Stomach smooth muscle (tissue), 2 donors: ENCODE data around the gene ATP13A1.

Experiments used
- H3K27ac ChIP-seq: one replicate; pipeline ENCODE4 v1.7.0; 2013; ENCODE audit warnings: mild to moderate bottlenecking, low read length, inconsistent platforms
- H3K27me3 ChIP-seq, 2 donors: one replicate each; pipeline ENCODE4 v1.7.0; 2013; ENCODE audit warnings: low read length in 2 of 2; ENCODE audit not compliant: insufficient read depth in 2 of 2, control insufficient read depth in 1 of 2
- H3K36me3 ChIP-seq, 2 donors: one replicate each; pipeline ENCODE4 v1.7.0; 2013; ENCODE audit warnings: low read length in 2 of 2; ENCODE audit not compliant: control insufficient read depth in 2 of 2, insufficient read depth in 2 of 2
- H3K4me1 ChIP-seq: one replicate; pipeline ENCODE4 v1.7.0; 2013; ENCODE audit warnings: low read length; ENCODE audit not compliant: control insufficient read depth, insufficient read depth
- H3K4me3 ChIP-seq, 2 donors: one replicate each; pipeline ENCODE4 v1.7.0; 2013; ENCODE audit warnings: low read length in 2 of 2
- H3K9ac ChIP-seq, 2 donors: one replicate each; pipeline ENCODE4 v1.7.0; 2013; ENCODE audit warnings: low read length in 2 of 2, mild to moderate bottlenecking in 1 of 2
- H3K9me3 ChIP-seq, 2 donors: one replicate each; pipeline ENCODE4 v1.7.0; 2013; ENCODE audit warnings: low read length in 2 of 2; ENCODE audit not compliant: control insufficient read depth in 2 of 2
- donor health status: healthy.
- donor health status: Pancreatic carcinoma.

Gene ATP13A1

GRCh38 chr19:19653597-19654147, 9.8 kb downstream of the ATP13A1 start:
- H3K27ac ChIP-seq = no peak overlapping the region
- no peaks in the 10 kb centered on the region for H3K4me1 ChIP-seq
- no peak overlapping the region for H3K9ac ChIP-seq
- H3K4me3 ChIP-seq = no peak overlapping the region
- H3K9me3 ChIP-seq = no peaks in the 10 kb centered on the region
- H3K36me3 ChIP-seq = peaks cover 75 to 77% of the 10 kb centered on the region in 2 donors
- no peaks in the 10 kb centered on the region for H3K27me3 ChIP-seq

GRCh38 chr19:19652482-19653295, 10.8 kb downstream of the ATP13A1 start:
- no peaks in the 10 kb centered on the region for H3K27me3 ChIP-seq
- no peak overlapping the region for H3K9ac ChIP-seq
- H3K4me1 ChIP-seq = no peaks in the 10 kb centered on the region
- peaks cover 70 to 71% of the 10 kb centered on the region in 2 donors for H3K36me3 ChIP-seq
- H3K4me3 ChIP-seq = no peak overlapping the region
- no peak overlapping the region for H3K27ac ChIP-seq
- no peaks in the 10 kb centered on the region for H3K9me3 ChIP-seq

GRCh38 chr19:19651076-19651475, 12.4 kb downstream of the ATP13A1 start:
- H3K27ac ChIP-seq = no peak overlapping the region
- H3K27me3 ChIP-seq = no peaks in the 10 kb centered on the region
- H3K36me3 ChIP-seq = peaks cover 64% of the 10 kb centered on the region in 2 donors
- H3K9me3 ChIP-seq = no peaks in the 10 kb centered on the region
- no peak overlapping the region for H3K9ac ChIP-seq
- H3K4me1 ChIP-seq = no peaks in the 10 kb centered on the region
- H3K4me3 ChIP-seq = no peak overlapping the region

- Histone ChIP-seq H3K4me1 (no peaks in the 10 kb centered on the region), H3K9me3 (no peaks in the 10 kb centered on the region), H3K9ac (no peak overlapping the region), H3K36me3 (peaks cover 57 to 61% of the 10 kb centered on the region in 2 donors), H3K27ac (no peak overlapping the region), H3K27me3 (no peaks in the 10 kb centered on the region), H3K4me3 (no peak overlapping the region)
These were observed 13.1 kb downstream of the ATP13A1 start for GRCh38 chr19:19650331-19650730.

GRCh38 chr19:19649580-19649995, 13.9 kb downstream of the ATP13A1 start:
- Histone ChIP-seq H3K4me3 (no peak overlapping the region), H3K4me1 (no peaks in the 10 kb centered on the region), H3K27ac (no peak overlapping the region), H3K9me3 (no peaks in the 10 kb centered on the region), H3K36me3 (peaks cover 49 to 55% of the 10 kb centered on the region in 2 donors), H3K9ac (no peak overlapping the region), H3K27me3 (no peaks in the 10 kb centered on the region)

- no peaks in the 10 kb centered on the region for H3K27me3 ChIP-seq
- no peak overlapping the region for H3K27ac ChIP-seq
- no peaks in the 10 kb centered on the region for H3K9me3 ChIP-seq
- H3K9ac ChIP-seq = no peak overlapping the region
- H3K4me1 ChIP-seq = no peaks in the 10 kb centered on the region
- H3K36me3 ChIP-seq = peaks cover 45 to 51% of the 10 kb centered on the region in 2 donors
- H3K4me3 ChIP-seq = no peak overlapping the region
These were observed 14.3 kb downstream of the ATP13A1 start for GRCh38 chr19:19649155-19649554.

GRCh38 chr19:19647037-19647835, 16.2 kb downstream of the ATP13A1 start:
- no peak overlapping the region for H3K4me3 ChIP-seq
- H3K27me3 ChIP-seq = peaks cover 0 to 6% of the 10 kb centered on the region in 2 donors
- no peaks in the 10 kb centered on the region for H3K9me3 ChIP-seq
- H3K36me3 ChIP-seq = peaks cover 31 to 38% of the 10 kb centered on the region in 2 donors
- H3K9ac ChIP-seq = no peak overlapping the region
- H3K27ac ChIP-seq = no peak overlapping the region
- H3K4me1 ChIP-seq = peaks cover 14% of the 10 kb centered on the region

- H3K4me1 ChIP-seq = peaks cover 14% of the 10 kb centered on the region
- H3K4me3 ChIP-seq = no peak overlapping the region
- H3K9ac ChIP-seq = no peak overlapping the region
- H3K9me3 ChIP-seq = no peaks in the 10 kb centered on the region
- peaks cover 13 to 23% of the 10 kb centered on the region in 2 donors for H3K36me3 ChIP-seq
- H3K27me3 ChIP-seq = peaks cover 0 to 6% of the 10 kb centered on the region in 2 donors
- H3K27ac ChIP-seq = no peak overlapping the region
These were observed 18.1 kb downstream of the ATP13A1 start for GRCh38 chr19:19645233-19645870.

GRCh38 chr19:19644054-19644388, 19.5 kb downstream of the ATP13A1 start:
- H3K4me1 ChIP-seq = peaks cover 14% of the 10 kb centered on the region
- peak overlapping the region in 1 of 2 donors; percentile 79 for H3K4me3 ChIP-seq
- no peak overlapping the region for H3K27ac ChIP-seq
- H3K9ac ChIP-seq = no peak overlapping the region
- H3K36me3 ChIP-seq = peaks cover 8 to 18% of the 10 kb centered on the region in 2 donors
- peaks cover 0 to 6% of the 10 kb centered on the region in 2 donors for H3K27me3 ChIP-seq
- H3K9me3 ChIP-seq = no peaks in the 10 kb centered on the region
